ENCODE measurements around the gene CRYBG1. TPM values are rescaled to one million over a fixed set of nuclear protein-coding genes. Genes with fewer than 3 reads are reported as not detected.

CRYBG1 gene
- total RNA-seq, 1 experiment from 2014 or later = 19.9 TPM

GRCh38 chr6:106574741-106575458 lies 214.4 kb downstream of the CRYBG1 start:
- Histone ChIP-seq H4K20me1 (ENCODE audit: low read length) (no peaks in the 10 kb centered on the region), H3K27ac (ENCODE audit: low read length) (peak overlapping the region; percentile 5), H3K79me2 (ENCODE audit: low read length) (no peaks in the 10 kb centered on the region), H3K9me3 (ENCODE audit: low read length) (no peaks in the 10 kb centered on the region), H3K36me3 (ENCODE audit: low read depth, low read length) (peaks cover 8% of the 10 kb centered on the region; the same call in 1 of the 2 replicates), H3K4me2 (ENCODE audit: low read length) (peak overlapping the region; percentile 46), H3K4me1 (ENCODE audit: insufficient read depth, low read length) (peaks cover 12% of the 10 kb centered on the region), H3K4me3 (ENCODE audit: low read length) (no peak overlapping the region), H3K27me3 (ENCODE audit: low read length) (no peaks in the 10 kb centered on the region), H3K9me2 (replicated peaks; ENCODE audit: low read length) (no peaks in the 10 kb centered on the region), H3F3A (ENCODE audit: low read length, unreplicated experiment) (no peaks in the 10 kb centered on the region), H3K9ac (ENCODE audit: low read length) (no peak overlapping the region), H2AFZ (ENCODE audit: low read length) (peak overlapping the region; percentile 16; the same call in 1 of the 2 replicates)
- POLR2A ChIA-PET (ENCODE audit: unreplicated experiment) = no interaction called here
- TF ChIP-seq EZH2 (IDR thresholded peaks at IDR 0.05; ENCODE audit: low read length, unreplicated experiment) = no peak
- TF ChIP-seq, protein P1, sequence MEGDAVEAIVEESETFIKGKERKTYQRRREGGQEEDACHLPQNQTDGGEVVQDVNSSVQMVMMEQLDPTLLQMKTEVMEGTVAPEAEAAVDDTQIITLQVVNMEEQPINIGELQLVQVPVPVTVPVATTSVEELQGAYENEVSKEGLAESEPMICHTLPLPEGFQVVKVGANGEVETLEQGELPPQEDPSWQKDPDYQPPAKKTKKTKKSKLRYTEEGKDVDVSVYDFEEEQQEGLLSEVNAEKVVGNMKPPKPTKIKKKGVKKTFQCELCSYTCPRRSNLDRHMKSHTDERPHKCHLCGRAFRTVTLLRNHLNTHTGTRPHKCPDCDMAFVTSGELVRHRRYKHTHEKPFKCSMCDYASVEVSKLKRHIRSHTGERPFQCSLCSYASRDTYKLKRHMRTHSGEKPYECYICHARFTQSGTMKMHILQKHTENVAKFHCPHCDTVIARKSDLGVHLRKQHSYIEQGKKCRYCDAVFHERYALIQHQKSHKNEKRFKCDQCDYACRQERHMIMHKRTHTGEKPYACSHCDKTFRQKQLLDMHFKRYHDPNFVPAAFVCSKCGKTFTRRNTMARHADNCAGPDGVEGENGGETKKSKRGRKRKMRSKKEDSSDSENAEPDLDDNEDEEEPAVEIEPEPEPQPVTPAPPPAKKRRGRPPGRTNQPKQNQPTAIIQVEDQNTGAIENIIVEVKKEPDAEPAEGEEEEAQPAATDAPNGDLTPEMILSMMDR (conservative IDR thresholded peaks at IDR 0.05; ENCODE audit: low read depth, low read length) = no peak
- TF ChIP-seq EZH2phosphoT487 (IDR thresholded peaks at IDR 0.05; ENCODE audit: borderline replicate concordance, low read length) = no peak
- ATAC-seq (peak; percentile 90), DNase-seq (peak; percentile 77)
- no TSS peak for BruUV-seq (replicated peaks)
- CTCF ChIA-PET = interaction anchor here (0.7 kb wide), 1 partner anchor 114 kb away, joined by 3 read pairs; no protein-coding TSS in a partner anchor
- intact Hi-C loops (cut with micrococcal nuclease) = loop anchor here (2.0 kb wide), 1 partner anchor 16 kb away; no protein-coding TSS in a partner anchor

DNA sequence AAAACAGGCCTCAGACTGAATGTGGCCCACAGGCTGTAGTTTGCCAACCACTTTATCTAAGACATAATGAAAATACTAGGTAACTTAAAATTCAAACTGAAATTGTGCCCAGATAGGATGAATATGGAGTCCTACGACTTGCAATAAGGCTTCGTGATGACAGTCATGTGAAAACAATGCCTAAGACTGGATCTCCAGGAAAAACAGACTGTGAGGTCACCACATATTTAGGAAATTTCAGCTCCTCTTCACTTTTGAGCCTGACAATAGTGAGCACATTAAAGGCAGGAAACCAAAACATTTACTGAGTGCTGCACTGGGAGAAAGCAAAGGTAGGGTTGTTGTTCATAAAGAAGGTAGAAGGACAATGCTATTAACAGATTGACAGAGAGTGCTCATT lies 218.8 kb downstream of the CRYBG1 start:
- H3K4me3 ChIP-seq (ENCODE audit: low read length) = no peak overlapping the region
- ATAC-seq (no peak), DNase-seq (no peak)
- intact Hi-C loops (cut with micrococcal nuclease) = no loop called here
- H3K9me2 ChIP-seq (replicated peaks; ENCODE audit: low read length) = no peaks in the 10 kb centered on the region
- no TSS peak for BruUV-seq (replicated peaks)
- H3K9ac ChIP-seq (ENCODE audit: low read length) = no peak overlapping the region
- peaks cover 11% of the 10 kb centered on the region for H3K4me1 ChIP-seq (ENCODE audit: insufficient read depth, low read length)
- H3K36me3 ChIP-seq (ENCODE audit: low read depth, low read length) = no peaks in the 10 kb centered on the region
- H3K79me2 ChIP-seq (ENCODE audit: low read length) = no peaks in the 10 kb centered on the region
- no peak overlapping the region for H3K27ac ChIP-seq (ENCODE audit: low read length)
- no peaks in the 10 kb centered on the region for H3F3A ChIP-seq (ENCODE audit: low read length, unreplicated experiment)
- no peak overlapping the region for H2AFZ ChIP-seq (ENCODE audit: low read length)
- no peak overlapping the region for H3K4me2 ChIP-seq (ENCODE audit: low read length)
- H3K9me3 ChIP-seq (ENCODE audit: low read length) = no peaks in the 10 kb centered on the region
- CTCF ChIA-PET = interaction anchor here (0.6 kb wide), 1 partner anchor 400 kb away, joined by 6 read pairs; no protein-coding TSS in a partner anchor
- no peak for TF ChIP-seq EZH2 (IDR thresholded peaks at IDR 0.05; ENCODE audit: low read length, unreplicated experiment)
- no peak for TF ChIP-seq EZH2phosphoT487 (IDR thresholded peaks at IDR 0.05; ENCODE audit: borderline replicate concordance, low read length)
- TF ChIP-seq, protein P1 (conservative IDR thresholded peaks at IDR 0.05; ENCODE audit: low read depth, low read length) = no peak
- H4K20me1 ChIP-seq (ENCODE audit: low read length) = no peaks in the 10 kb centered on the region
- H3K27me3 ChIP-seq (ENCODE audit: low read length) = no peaks in the 10 kb centered on the region
- POLR2A ChIA-PET (ENCODE audit: unreplicated experiment) = interaction anchor here (0.6 kb wide), 1 partner anchor 1446 kb away, joined by 5 read pairs; no protein-coding TSS in a partner anchor

DNA sequence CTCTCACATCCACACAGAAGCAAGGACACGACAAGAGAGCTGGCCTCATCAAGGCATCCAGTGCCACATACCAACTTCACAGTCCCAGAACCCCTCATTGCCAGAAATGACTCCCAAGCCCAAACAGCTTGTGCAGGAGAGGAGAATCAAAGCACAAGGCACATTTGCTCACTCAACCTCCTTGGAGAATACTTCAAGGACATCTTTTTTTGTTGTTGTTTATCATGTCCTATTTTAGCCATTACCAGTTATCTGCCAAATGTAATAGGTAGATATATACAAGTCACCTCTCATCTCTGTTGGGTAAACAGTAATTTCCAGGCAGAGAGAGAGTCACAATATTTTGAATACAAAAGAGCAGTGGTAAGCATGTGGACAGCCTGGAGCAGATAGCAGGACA lies 221.0 kb downstream of the CRYBG1 start:
- no peaks in the 10 kb centered on the region for H3K4me1 ChIP-seq (ENCODE audit: insufficient read depth, low read length)
- no peak overlapping the region for H3K27ac ChIP-seq (ENCODE audit: low read length)
- no peaks in the 10 kb centered on the region for H3K36me3 ChIP-seq (ENCODE audit: low read depth, low read length)
- H4K20me1 ChIP-seq (ENCODE audit: low read length) = no peaks in the 10 kb centered on the region
- H3K9ac ChIP-seq (ENCODE audit: low read length) = no peak overlapping the region
- no peak overlapping the region for H3K4me3 ChIP-seq (ENCODE audit: low read length)
- BruUV-seq (replicated peaks) = no TSS peak
- H3F3A ChIP-seq (ENCODE audit: low read length, unreplicated experiment) = no peaks in the 10 kb centered on the region
- H3K79me2 ChIP-seq (ENCODE audit: low read length) = no peaks in the 10 kb centered on the region
- ChIA-PET POLR2A (ENCODE audit: unreplicated experiment) (no interaction called here), CTCF (no interaction called here)
- no peak for TF ChIP-seq EZH2 (IDR thresholded peaks at IDR 0.05; ENCODE audit: low read length, unreplicated experiment)
- TF ChIP-seq, protein P1 (conservative IDR thresholded peaks at IDR 0.05; ENCODE audit: low read depth, low read length) = no peak
- TF ChIP-seq EZH2phosphoT487 (IDR thresholded peaks at IDR 0.05; ENCODE audit: borderline replicate concordance, low read length) = no peak
- H2AFZ ChIP-seq (ENCODE audit: low read length) = no peak overlapping the region
- H3K9me3 ChIP-seq (ENCODE audit: low read length) = no peaks in the 10 kb centered on the region
- no peak for DNase-seq
- no peak for ATAC-seq
- H3K4me2 ChIP-seq (ENCODE audit: low read length) = no peak overlapping the region
- no peaks in the 10 kb centered on the region for H3K27me3 ChIP-seq (ENCODE audit: low read length)
- intact Hi-C loops (cut with micrococcal nuclease) = no loop called here
- H3K9me2 ChIP-seq (replicated peaks; ENCODE audit: low read length) = no peaks in the 10 kb centered on the region

Data from PC-3 (cell line).